Kidney epithelial cell (primary cell): ENCODE data around the gene MAD2L1BP. TPM values are rescaled to one million over a fixed set of nuclear protein-coding genes. Genes with fewer than 3 reads are reported as not detected.

Experiments
- DNase-seq: peaks from one replicate; pipeline ENCODE4 v3.0.0-alpha.2; 2010; ENCODE audit warnings: low read depth
- H3K27me3 ChIP-seq: 2 replicates; pipeline ENCODE4 v1.6.0; 2011; ENCODE audit warnings: low read length; ENCODE audit not compliant: control insufficient read depth, insufficient read depth
- H3K36me3 ChIP-seq: 2 replicates; pipeline ENCODE4 v1.5.1; 2011; ENCODE audit warnings: low read length; ENCODE audit not compliant: control insufficient read depth, insufficient read depth
- H3K4me3 ChIP-seq: 2 replicates; pipeline ENCODE4 v1.5.1; 2011; ENCODE audit warnings: low read depth, mild to moderate bottlenecking, control low read depth, low read length
- CTCF ChIP-seq: IDR thresholded peaks from 2 replicates; pipeline ENCODE4 v1.5.1; 2011; ENCODE audit warnings: mild to moderate bottlenecking, moderate library complexity, low read length, control low read depth, inconsistent platforms; ENCODE audit not compliant: insufficient read depth, poor library complexity, severe bottlenecking
- total RNA-seq: library from RNA; depleted of rRNA; stranded (reverse); fragments of >200 nt; gene quantifications from 2 replicates; pipeline ENCODE4 v1.2.3, GENCODE V29; 2015

The MAD2L1BP gene
- total RNA-seq, 1 donor from 2014 or later, result 39.4 TPM

GRCh38 chr6:43668151-43669028, 32.8 kb downstream of the MAD2L1BP start:
- DNase-seq, result peak; percentile 54

GRCh38 chr6:43669050-43669921, 33.6 kb downstream of the MAD2L1BP start:
- Histone ChIP-seq H3K4me3 (no peak overlapping the region), H3K27me3 (no peaks in the 10 kb centered on the region), H3K36me3 (peaks cover 4% of the 10 kb centered on the region)
- no peak for TF ChIP-seq CTCF
- DNase-seq, result peak; percentile 34

More at GRCh38 chr6:43668151-43669028, 32.8 kb downstream of the MAD2L1BP start:
- peak; percentile 84 for TF ChIP-seq CTCF
- no peaks in the 10 kb centered on the region for H3K27me3 ChIP-seq
- no peak overlapping the region for H3K4me3 ChIP-seq
- H3K36me3 ChIP-seq, result peaks cover 4% of the 10 kb centered on the region

GRCh38 chr6:43669922-43670622, 34.4 kb downstream of the MAD2L1BP start:
- no peak for TF ChIP-seq CTCF
- peaks cover 4% of the 10 kb centered on the region for H3K36me3 ChIP-seq
- H3K4me3 ChIP-seq, result no peak overlapping the region
- no peak for DNase-seq
- H3K27me3 ChIP-seq, result no peaks in the 10 kb centered on the region

- no peaks in the 10 kb centered on the region for H3K27me3 ChIP-seq
- no peak for TF ChIP-seq CTCF
- H3K36me3 ChIP-seq, result peaks cover 4% of the 10 kb centered on the region
- no peak for DNase-seq
- H3K4me3 ChIP-seq, result no peak overlapping the region
These were observed 35.0 kb downstream of the MAD2L1BP start for GRCh38 chr6:43670623-43670986.

- H3K4me3 ChIP-seq, result no peak overlapping the region
- H3K36me3 ChIP-seq, result peaks cover 4% of the 10 kb centered on the region
- TF ChIP-seq CTCF, result no peak
- DNase-seq, result no peak
- no peaks in the 10 kb centered on the region for H3K27me3 ChIP-seq
These were observed 35.6 kb downstream of the MAD2L1BP start for GRCh38 chr6:43671011-43671800.
